Esophagus muscularis mucosa (tissue), 4 donors: ENCODE results near the gene AASDHPPT.

Experiments used
- CTCF ChIP-seq, 3 experiments: fragments of 200-600 bp in 2 of 3; fragments of 450-650 bp in 1 of 3; sonication (generic) in 2 of 3; IDR thresholded peaks; one replicate each; pipeline ENCODE4 v1.5.1; 2017 to 2019; ENCODE audit warnings: antibody characterized with exemption in 3 of 3, mild to moderate bottlenecking in 2 of 3, moderate library complexity in 1 of 3
- EP300 ChIP-seq: sonication (generic); formaldehyde crosslinking; IDR thresholded peaks from one replicate; pipeline ENCODE4 v1.6.1; 2017; ENCODE audit warnings: antibody characterized with exemption
- POLR2A ChIP-seq: fragments of 450-650 bp; IDR thresholded peaks from one replicate; pipeline ENCODE4 v1.6.1; 2017; ENCODE audit warnings: antibody characterized with exemption, moderate library complexity, mild to moderate bottlenecking, low read depth

- TF ChIP-seq CTCF (IDR thresholded peaks at IDR 0.05) = no peak
- no peak for TF ChIP-seq POLR2A
- TF ChIP-seq EP300 = no peak
These were observed 54.5 kb downstream of the AASDHPPT start for GRCh38 chr11:106131998-106132397.
